Activated CD4-positive, alpha-beta T cell treated with anti-CD3 and anti-CD28 coated beads for 24 hours (primary cell): ENCODE data around the gene USP49.
"Not testable (repeated sequence)": the region's sequence is repeated elsewhere in the genome, so short reads cannot be mapped to it uniquely, and the experiment has no call there.

ENCODE experiments used
- DNase-seq, 2 donors: peaks; one replicate each; pipeline ENCODE4 v3.0.0-alpha.2; 2020; ENCODE audit warnings: low read depth in 2 of 2

USP49 gene

DNA sequence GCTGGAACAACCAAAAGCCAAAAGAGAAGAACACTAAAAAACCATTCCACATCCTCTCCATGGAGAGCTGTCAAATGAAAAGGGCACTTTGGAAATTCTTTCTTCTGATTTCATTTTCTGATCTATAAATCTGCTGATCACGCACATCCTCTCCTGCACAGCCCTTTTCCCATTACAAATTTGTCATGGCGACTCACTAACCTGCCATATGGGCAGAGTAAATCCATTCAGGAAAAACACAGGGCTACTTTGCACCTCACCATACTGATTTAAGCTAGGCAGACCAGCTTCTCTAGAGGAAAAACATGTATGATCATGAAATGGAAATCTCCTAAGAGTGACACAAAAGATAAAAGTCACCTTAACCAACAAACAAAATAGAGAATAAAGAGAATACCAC is 81.7 kb downstream of the USP49 start:
- DNase-seq, result no peak

DNA sequence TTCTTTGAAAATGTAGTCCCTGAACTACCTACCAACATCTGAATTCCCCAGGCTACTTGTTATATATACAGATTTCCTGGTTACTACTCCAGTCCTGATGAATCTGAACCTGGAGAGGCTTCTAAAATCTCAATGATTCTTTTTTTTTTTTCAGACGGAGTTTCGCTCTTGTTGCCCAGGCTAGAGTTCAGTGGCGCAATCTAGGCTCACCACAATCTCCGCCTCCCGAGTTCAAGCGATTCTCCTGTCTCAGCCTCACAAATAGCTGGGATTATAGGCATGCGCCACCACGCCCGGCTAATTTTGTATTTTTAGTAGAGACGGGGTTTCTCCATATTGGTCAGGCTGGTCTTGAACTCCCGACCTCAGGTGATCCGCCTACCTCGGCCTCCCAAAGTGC is 83.2 kb downstream of the USP49 start:
- DNase-seq, result not testable (repeated sequence)

DNA sequence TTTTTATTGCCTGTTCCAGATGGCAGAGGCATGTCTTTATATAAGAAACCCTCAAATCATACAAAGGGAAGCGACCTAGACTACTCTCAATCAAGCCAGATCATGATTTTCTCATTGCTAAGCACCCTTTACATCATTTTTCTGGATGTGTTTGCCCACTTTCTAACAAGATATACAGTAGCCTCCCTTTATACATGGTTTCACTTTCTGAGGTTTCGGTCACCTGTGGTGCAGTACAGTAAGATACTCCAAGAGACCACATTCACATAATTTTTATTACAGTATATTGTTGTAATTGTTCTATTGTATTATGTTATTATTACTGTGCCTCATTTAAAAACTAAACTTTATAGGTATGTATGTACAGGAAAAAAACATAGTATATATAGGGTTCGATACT is 84.1 kb downstream of the USP49 start:
- DNase-seq, result no peak

DNA sequence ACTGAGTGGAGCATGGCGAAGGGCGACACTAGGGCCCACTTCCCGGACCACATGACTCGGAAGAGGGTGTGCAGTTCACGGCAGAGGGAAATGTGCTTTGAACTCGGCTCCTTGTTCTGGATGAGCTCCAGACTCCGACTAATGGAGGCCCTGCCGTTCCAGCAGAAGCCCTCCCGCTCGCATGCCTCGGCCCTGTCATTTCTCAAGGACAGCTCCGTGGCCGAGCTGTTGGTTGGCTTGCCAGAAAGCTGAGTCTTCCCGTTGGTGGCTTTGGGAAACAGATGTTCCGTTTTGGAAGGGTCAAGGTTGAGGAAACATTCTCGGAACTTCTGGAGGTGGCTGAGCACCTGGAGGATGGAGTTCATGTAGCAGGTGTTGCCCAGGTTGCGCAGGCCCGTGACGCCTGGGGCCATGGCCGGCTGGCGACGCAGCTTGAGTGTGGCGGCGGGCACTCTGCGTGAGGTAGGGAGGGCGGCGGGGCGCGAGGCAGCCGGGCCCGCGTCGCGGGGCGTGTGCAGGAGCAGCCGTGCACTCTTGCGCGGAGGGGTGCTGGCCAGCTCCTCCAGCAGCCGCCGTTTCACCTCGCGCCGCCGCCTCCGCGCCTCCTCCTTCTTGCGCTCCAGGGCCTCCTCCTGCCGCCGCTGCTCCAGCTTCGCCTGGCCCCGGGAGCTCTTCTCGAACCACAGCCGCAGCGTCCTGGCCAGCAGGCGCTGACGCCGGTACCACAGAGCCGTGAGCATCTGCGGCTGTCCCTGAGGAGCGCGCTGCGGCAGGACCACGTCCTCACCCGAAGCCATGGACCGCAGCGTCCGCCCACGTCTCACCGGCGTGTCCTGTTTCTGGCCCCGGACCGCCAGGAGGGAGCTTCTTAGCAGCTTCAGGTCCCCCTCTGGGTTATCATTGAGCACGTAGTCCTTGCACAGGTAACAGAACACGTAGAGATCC is 89.1 kb downstream of the USP49 start:
- DNase-seq, result no peak

DNA sequence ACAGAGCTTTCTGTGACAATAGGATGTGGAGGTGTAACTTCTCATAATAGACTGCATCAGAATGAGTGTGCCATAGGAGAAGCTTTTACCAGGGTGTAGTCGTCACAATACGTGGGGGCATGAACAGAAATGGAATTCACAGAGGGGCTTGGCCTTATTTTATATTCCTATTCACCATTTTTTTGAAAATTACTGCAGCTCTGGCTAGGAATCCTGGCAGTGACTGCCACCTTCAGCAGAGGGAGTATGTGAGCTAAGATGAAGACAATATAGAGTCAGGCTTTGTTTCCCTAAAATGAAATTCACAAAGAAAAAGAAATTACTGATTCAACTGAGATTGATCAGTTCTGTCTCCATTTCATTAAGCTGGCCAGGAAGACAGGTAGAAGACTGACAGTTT is 93.8 kb downstream of the USP49 start:
- no peak for DNase-seq

DNA sequence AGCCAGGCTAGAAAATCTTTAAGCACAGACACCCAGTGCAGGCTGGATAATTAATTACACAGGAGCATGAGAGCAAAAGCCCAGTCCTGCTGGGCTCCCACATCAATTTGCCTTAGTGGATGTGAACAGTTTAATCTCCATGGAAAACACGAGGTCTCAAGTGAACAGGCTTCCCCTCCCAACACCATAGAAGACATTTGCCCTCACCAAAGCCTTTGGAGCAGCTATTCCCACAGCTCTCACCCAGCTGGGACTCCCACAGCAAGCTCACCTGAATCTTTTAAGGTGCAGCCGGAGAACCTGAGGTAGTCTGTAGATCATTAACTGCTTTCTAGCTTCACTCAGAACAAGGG is 95.6 kb downstream of the USP49 start:
- no peak for DNase-seq

DNA sequence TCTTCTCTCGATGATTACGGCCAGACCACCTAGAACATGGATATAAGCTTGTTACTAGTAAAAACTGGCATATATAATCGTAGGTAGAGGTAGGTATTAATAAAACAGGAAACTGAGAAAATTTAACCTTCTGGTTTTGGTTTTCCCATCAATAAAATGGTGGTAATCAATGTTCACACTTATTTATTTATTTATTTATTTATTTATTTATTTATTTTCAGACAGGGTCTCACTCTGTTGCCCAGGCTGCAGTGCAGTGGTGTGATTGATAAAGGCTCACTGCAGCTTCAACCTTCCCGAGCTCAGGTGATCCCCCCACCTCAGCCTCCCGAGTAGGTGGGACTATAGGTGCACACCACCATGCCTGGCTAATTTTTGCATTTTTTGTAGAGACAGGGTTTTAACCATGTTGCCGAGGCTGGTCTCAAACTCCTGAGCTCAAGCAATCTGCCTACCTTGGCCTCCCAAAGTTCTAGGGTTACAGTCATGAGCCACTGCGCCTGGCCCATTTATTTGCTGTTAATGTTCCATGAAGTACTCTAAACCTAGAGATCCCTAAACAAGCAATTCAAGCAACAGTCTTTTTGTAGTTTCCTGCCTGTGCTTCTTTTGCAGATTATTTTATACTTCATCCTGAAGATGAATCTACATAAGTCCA is 96.1 kb downstream of the USP49 start:
- no peak for DNase-seq

DNA sequence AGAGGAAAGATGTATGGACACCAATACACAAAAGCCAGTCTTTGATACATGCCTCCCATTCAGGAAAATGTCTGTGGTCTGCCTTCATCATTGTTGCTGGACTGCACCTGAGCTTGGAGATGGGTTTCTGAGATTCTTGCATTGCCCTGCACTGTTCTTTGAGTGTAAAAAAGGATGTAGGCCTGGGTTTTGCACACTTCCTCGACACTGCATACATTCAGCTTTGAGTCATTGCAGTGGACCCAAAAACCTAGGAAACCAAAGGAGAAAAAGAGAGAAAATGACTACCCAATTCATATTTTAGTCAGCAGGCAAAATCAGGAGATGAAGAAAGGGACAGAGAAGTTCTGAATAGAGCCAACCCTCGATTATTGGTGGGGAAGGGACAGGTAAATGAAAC is 98.7 kb downstream of the USP49 start:
- DNase-seq, result no peak

DNA sequence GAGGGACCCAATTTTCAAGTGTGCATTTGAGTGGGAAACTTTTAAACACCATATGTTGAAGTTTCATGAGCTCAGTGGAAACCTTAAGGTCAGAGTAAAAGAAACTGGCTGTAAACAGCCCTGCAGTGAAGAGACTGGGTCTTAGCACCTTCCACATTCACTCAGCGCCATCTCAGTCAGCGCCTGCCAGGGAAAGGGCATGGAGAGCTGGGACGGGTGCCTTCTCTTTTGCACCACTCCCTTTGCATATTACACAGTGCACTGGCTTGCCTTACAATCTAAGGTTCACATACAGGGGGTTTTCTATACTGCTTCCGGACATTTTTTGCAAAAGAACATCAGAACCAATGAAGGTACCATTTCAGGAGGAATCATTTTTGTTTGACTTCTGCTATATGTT is 103.2 kb downstream of the USP49 start:
- DNase-seq, result no peak

DNA sequence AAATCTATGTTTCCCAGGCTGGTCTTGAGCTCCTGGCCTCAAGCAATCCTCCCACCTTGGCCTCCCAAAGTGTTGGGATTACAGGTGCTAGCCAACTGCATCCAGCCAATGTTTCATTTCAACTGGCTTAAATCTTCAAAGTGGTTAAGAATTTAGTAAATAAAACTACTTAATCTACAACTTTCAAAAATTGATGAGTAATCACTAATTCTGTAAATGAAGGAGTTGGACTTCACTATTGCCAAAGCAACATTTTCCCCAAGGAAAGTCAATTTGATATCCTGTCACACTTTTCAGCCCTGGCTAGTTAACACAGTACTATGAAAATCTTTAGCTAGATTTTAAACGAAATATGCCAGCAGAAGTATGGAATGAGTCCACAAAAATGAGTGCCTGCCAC is 103.9 kb downstream of the USP49 start:
- no peak for DNase-seq

DNA sequence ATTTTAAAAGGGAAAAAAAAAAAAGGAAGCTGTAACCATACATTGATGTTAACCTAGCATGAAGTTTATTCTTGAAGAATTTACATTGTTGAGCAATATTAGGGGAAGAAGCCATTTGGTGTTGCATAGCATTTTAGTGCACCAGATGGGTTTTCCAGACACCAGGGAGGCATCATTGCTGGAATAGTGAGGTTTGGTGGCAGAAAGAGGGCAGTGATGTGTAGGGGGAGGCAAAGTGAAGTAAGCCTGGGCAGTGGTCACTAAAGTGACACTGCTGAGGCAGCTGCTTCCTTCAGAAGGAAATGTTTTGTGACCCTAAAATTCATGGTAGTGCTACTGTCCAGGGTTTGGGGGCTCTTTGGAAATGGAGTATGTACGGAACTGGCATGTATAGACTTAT is 105.1 kb downstream of the USP49 start:
- DNase-seq, result no peak

DNA sequence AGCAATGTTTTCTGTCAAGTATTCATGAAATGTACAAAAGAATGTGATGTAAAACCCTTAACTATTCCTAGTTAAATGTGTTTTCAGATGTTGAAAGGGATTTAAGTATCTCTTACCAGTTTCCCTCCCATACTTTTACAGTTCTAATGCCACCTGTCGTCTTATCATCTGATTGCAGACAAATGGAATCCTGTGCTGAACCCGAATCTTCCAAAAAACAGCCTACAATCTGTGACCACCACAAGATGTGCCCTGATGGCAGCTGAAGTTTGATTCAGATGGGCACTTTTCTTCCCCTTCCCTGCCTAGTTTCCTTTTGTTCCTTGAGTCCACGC is 105.8 kb downstream of the USP49 start:
- no peak for DNase-seq

DNA sequence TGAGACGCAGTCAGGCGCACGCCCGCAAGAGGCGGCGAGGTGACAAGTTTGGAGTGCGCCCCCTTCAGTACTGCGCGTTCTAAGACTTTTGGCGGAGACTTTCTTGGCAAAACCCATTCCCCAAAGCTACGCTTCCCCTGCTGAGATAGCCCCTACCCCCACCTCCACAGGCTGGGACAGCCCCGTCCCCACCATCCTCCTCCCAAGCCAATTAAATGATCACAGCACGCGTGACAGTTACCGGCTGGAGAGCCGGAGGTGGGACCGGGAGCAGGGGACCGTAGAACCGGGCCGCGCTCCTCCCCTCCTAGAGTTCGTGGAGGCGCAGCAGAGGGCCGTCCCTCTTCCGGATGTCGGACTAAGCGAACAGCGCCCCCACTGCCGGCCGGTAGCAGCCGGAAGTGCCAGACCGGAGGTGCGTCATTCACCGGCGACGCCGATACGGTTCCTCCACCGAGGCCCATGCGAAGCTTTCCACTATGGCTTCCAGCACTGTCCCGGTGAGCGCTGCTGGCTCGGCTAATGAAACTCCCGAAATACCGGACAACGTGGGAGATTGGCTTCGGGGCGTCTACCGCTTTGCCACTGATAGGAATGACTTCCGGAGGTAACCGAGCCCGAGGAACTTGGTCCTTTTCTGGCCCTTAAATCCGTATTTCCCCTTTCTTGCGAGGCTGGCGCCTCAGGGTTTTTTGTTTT is 107.8 kb downstream of the USP49 start, which contains the start of gene TOMM6:
TSS of gene TOMM6 (plus strand) at position 476 of the 699 bp plus-strand sequence. CDS start at position 480, 4 bp downstream.
- DNase-seq, result peak; percentile 94 to 95

DNA sequence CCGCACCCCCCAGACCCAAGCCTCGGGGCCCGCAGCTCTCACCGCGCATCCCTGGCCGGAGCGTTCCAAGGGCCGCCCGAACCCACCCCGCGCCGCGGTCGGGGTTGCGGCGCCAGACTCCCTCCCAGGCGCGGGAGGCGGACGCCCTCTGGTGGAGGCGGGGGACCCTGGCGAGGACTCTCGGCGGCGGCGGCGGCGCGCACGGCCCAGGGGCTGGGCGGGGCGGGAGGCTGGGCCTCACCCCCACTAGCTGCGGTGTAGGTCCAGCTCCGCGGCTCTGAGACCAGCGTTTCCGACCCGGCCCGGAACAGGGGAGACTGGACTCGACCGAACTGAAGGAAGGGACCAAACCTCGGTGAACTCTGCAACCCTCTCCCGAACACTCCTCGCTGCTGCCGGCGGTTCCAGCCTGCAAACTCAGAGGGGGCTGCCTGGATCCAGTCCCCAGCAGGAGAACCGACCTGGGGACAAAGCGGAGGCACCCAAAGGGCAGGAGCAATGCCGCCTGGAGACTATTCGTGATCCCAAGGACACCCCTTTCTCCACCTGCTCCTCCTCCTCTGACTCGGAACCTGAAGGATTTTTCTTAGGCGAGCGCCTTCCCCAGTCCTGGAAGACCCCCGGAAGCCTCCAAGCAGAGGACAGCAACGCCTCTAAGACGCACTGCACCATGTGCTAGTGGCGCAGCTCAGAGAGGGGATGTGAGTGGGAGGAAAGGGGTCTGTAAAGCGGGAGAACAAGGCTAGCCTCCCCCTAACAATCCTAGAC is 108.5 kb downstream of the USP49 start:
- DNase-seq, result peak; percentile 84

DNA sequence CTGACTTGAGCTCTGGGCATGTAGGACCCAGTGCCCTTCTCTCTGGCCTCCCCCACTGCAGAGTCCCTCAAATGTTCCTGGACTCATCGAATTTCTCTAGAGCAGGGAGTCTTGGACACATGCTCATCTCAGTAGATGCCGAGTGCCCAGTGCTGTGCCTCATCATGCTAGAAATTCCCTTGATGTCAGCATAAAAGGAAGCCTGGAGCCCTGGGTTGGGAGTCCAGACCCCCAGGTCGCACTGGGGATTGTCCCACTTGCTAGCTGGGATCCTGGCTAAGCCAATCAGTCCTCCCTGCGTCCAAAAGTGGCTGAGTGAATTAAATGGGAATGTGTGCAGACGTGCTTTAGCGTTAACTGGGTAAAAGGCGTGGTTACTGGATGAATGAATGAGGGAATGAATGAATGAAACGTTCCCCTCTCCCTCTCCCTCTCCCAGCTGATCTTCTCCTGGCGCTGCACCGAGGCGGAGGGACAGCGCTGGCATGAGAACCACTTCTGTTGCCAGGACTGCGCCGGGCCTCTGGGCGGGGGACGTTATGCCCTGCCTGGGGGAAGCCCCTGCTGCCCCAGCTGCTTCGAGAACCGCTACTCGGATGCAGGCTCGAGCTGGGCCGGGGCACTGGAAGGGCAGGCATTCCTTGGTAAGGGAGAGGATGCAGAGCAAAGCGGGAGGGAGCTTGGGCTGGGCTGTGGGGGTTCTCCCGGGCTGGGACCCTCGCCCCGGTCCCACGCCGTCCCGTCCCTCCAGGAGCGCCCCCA is 109.3 kb downstream of the USP49 start:
- DNase-seq, result no peak

DNA sequence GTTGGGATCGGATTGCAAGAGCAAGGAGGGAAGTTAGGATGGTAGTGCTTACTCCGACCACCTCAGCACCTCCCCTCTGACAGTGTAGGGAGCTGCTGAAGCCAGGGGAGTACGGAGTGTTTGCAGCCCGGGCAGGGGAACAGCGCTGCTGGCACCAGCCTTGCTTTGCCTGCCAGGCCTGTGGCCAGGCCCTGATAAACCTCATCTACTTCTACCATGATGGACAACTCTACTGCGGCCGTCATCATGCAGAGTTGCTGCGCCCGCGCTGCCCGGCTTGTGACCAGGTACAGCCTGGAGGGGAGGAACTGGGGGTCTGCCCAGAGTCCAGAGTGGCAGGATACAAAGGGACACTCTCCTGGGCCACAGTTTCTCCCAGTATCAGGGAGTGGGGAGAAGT is 109.9 kb downstream of the USP49 start:
- no peak for DNase-seq

DNA sequence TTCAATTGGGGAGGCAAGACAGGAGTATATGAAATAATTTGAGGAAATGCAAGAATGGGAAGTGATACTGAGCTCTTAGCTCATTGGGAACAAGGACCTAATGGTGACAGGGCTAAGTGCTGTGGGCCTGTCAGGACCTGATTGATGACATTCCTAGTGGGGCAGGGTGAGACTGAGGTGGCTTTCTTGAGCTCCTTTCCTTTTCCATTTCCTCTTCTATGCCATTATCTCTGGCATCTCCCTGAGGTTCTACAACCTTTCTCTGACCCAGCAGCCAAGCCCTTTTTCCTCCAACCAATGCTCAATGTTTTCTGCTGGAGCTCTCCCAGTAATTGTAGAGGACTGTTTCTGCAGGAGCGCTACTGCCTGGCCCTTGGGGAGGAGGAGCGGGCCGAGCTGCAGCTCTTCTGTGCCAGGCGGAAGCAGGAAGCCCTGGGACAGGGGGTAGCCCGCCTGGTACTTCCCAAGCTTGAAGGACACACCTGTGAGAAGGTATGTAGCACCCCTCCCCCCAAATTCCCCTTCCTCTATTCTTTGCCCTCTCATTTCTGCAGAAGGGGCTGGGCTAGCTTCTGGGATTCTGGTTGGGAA is 110.5 kb downstream of the USP49 start:
- DNase-seq, result no peak

DNA sequence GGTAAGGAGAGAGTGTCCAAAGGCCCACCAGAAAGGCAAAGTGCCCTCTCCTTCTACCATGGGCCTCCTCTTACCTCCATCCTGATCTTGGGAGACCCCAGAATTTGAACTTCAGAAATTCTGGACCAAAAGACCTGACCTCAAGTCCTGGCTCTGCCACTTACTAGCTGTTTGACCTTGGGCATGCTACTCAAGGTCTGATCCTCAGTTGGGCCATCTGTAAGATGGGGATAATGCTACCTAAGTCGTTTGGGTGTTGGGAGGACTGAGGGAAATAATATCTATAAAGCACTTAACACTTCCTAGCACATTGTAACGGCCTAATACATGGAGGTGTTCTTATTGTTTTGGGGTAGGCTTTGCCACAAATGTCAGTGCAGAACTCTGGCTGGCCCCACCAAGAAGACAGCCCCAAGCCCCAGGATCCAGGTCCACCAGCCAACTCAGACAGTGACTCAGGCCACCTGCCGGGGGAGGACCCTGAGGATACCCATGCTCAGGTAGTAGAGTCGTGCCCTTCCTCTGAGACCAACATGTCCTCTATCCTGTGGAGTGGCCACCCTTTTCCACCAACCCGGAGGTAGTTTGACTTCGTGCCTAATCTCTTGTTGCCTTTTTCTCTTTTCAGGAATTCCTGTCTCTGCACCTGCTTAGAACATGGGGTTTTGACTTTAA is 111.9 kb downstream of the USP49 start:
- DNase-seq, result no peak

DNA sequence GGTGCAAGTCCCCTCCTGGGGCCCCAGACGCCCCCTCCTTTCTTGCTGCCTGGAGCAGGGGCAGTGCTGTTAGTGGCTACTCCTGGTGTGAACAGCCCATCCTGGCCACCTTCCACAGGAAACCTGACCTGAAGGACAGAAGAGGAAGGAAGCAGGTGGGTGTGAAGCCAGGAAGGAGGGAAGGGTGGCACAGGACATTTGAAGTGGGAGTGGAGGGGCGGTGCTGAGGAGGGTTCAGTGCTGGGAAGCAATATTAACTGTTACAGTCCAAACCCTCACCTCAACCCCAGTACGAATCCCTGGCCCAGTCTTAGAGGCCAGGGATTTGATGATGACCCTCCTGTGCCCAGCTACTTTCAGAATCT is 113.8 kb downstream of the USP49 start:
- DNase-seq, result no peak
